GM12878 (cell line): ENCODE data around the gene HK1. TPM values are rescaled to one million over a fixed set of nuclear protein-coding genes. Genes with fewer than 3 reads are reported as not detected.

Source experiments
- ATAC-seq: fragments of 200-7000 bp; cut with Tn5 transposase; 3 replicates; pipeline ENCODE4 v1.9.1; 2020; ENCODE audit warnings: mild to moderate bottlenecking, moderate library complexity
- BruUV-seq: library from RNA; stranded (reverse); fragments of 400-500 nt; replicated peaks from 2 replicates; lab custom pipeline; 2021; lab: Mats Ljungman, UMichigan
- CTCF ChIA-PET: fragments of 300-600 bp; sonication (Branson Sonifier 250); formaldehyde crosslinking; extraction: SDS; loops from one replicate; lab custom pipeline; 2021; ENCODE audit warnings: inconsistent platforms; lab: Yijun Ruan, JAX
- POLR2A ChIA-PET: fragments of 350-600 bp; formaldehyde crosslinking; extraction: SDS; loops from one replicate; lab custom pipeline; 2021; ENCODE audit warnings: inconsistent platforms; lab: Charles Lee
- RAD21 ChIA-PET: fragments of 300-600 bp; sonication (Branson Sonifier 250); formaldehyde crosslinking; loops from one replicate; lab custom pipeline; 2023; ENCODE audit warnings: antibody characterized with exemption; ENCODE audit not compliant: unreplicated experiment; lab: Charles Lee
- SMC1A ChIA-PET: fragments of 300-600 bp; sonication (Branson Sonifier 250); formaldehyde crosslinking; loops from one replicate; lab custom pipeline; 2023; ENCODE audit not compliant: unreplicated experiment, uncharacterized antibody; lab: Charles Lee
- DNase-seq: peaks from one replicate; pipeline ENCODE4 v3.0.0-alpha.2; 2011; ENCODE audit warnings: low read depth, low spot score
- FAIRE-seq: peaks from 3 replicates; lab custom pipeline; 2011; peaks lifted over from hg19 to GRCh38; lab: Jason Lieb, UNC
- H2AFZ ChIP-seq: 2 replicates; pipeline ENCODE4 v1.6.0; 2011; ENCODE audit warnings: low read depth, low read length, control low read depth; ENCODE audit not compliant: control insufficient read depth
- H3K27ac ChIP-seq: 2 replicates; pipeline ENCODE4 v1.5.1; 2011; ENCODE audit warnings: control low read depth; ENCODE audit not compliant: control insufficient read depth, insufficient read depth
- H3K27me3 ChIP-seq, 2 experiments: replicated peaks in 1 of 2; 2 replicates each; pipeline versions ENCODE4 v1.6.0 to v1.6.1; 2011; ENCODE audit warnings: low read length in 1 of 2; ENCODE audit not compliant: control insufficient read depth in 2 of 2, insufficient read depth in 2 of 2
- H3K36me3 ChIP-seq, 2 experiments: 2 replicates each; pipeline ENCODE4 v1.5.1; 2011; ENCODE audit warnings: low read length in 1 of 2; ENCODE audit not compliant: control insufficient read depth in 2 of 2, insufficient read depth in 2 of 2
- H3K4me1 ChIP-seq: 2 replicates; pipeline ENCODE4 v1.6.1; 2011; ENCODE audit warnings: mild to moderate bottlenecking, low read length, moderate library complexity, mixed read lengths; ENCODE audit not compliant: control insufficient read depth, insufficient read depth
- H3K4me2 ChIP-seq: 2 replicates; pipeline ENCODE4 v1.6.0; 2011; ENCODE audit warnings: control low read depth; ENCODE audit not compliant: control insufficient read depth, insufficient read depth
- H3K4me3 ChIP-seq: fragments of 200-600 bp; sonication (generic); 2 replicates; pipeline ENCODE4 v1.5.1; 2016
- H3K79me2 ChIP-seq: 2 replicates; pipeline ENCODE4 v1.6.0; 2011; ENCODE audit warnings: low read length; ENCODE audit not compliant: control insufficient read depth, insufficient read depth
- H3K9ac ChIP-seq: 2 replicates; pipeline ENCODE4 v1.8.0; 2011; ENCODE audit warnings: low read length, control low read depth, mixed read lengths; ENCODE audit not compliant: control insufficient read depth, insufficient read depth
- H3K9me3 ChIP-seq: replicated peaks from 3 replicates; pipeline ENCODE4 v1.5.1; 2011; ENCODE audit warnings: mild to moderate bottlenecking, low read length; ENCODE audit not compliant: control insufficient read depth, insufficient read depth
- H4K20me1 ChIP-seq: 2 replicates; pipeline ENCODE4 v1.6.0; 2011; ENCODE audit not compliant: control insufficient read depth, insufficient read depth
- HDGF ChIP-seq: fragments of 450-650 bp; IDR thresholded peaks from 2 replicates; pipeline ENCODE4 v1.6.1; 2016; ENCODE audit warnings: antibody characterized with exemption
- MTA2 ChIP-seq: fragments of 450-650 bp; IDR thresholded peaks from 2 replicates; pipeline ENCODE4 v1.6.1; 2016; ENCODE audit warnings: low read depth, mild to moderate bottlenecking, moderate library complexity
- PML ChIP-seq: IDR thresholded peaks from 2 replicates; pipeline ENCODE4 v1.6.1; 2012; ENCODE audit warnings: low read length, inconsistent platforms
- SUZ12 ChIP-seq: fragments of 200-600 bp; sonication (generic); IDR thresholded peaks from one replicate; pipeline ENCODE4 v1.6.1; 2018; ENCODE audit warnings: antibody characterized with exemption, mild to moderate bottlenecking; ENCODE audit not compliant: unreplicated experiment
- ZBED1 ChIP-seq: IDR thresholded peaks from 2 replicates; pipeline ENCODE4 v1.6.1; 2016; ENCODE audit warnings: borderline replicate concordance
- ZSCAN29 ChIP-seq: fragments of 450-650 bp; IDR thresholded peaks from 2 replicates; pipeline ENCODE4 v1.6.1; 2017; ENCODE audit warnings: mild to moderate bottlenecking, moderate library complexity
- whole genome bisulfite sequencing: methylation state at CpG from one replicate; pipeline ENCODE4 v1.1.6; 2016; ENCODE audit warnings: low lambda C conversion rate; ENCODE audit not compliant: insufficient replicate concordance, insufficient coverage; ENCODE audit errors: missing lambda C conversion rate; 5-methylcytosine and 5-hydroxymethylcytosine counted together
- in situ Hi-C: fragments of 300-500 bp; cut with MboI; formaldehyde crosslinking; loops from 9 replicates; pipeline ENCODE4 v1.14.3; 2018; ENCODE audit warnings: mixed read lengths
- intact Hi-C: fragments of 100-400 bp; cut with micrococcal nuclease; formaldehyde crosslinking; loops from one replicate; pipeline ENCODE4 v1.14.2; 2022; ENCODE audit not compliant: unreplicated experiment
- polyA plus RNA-seq, 11 experiments: library from polyadenylated mRNA; depleted of rRNA in 4 of 11; unstranded in 6 of 11; stranded (reverse) in 5 of 11; fragments of >200 nt; fragmentation: Nextera tagmentation in 4 of 11; fragmentation: Illumina TruSeq in 1 of 11; extraction: Ambion mirVana in 4 of 11; extraction: Trizol in 1 of 11; gene quantifications; 1 replicate in 1 of 11; 2 replicates in 10 of 11; pipeline versions ENCODE4 v1.2.1 to v1.2.3, GENCODE V29; 2011 to 2016; ENCODE audit warnings: inconsistent platforms in 2 of 11, missing spikeins in 2 of 11, low read depth in 1 of 11
- total RNA-seq, 4 experiments: library from RNA; depleted of rRNA in 3 of 4; stranded (reverse); fragments of >200 nt in 3 of 4; fragmentation: Illumina TruSeq in 1 of 4; extraction: Trizol in 1 of 4; gene quantifications; 2 replicates each; pipeline versions ENCODE4 v1.2.1 to v1.2.3, GENCODE V29; 2013 to 2021
- TF ChIP-seq, protein P1 (sequence below): fragments of 450-650 bp; formaldehyde crosslinking; IDR thresholded peaks from 2 replicates; pipeline ENCODE4 v1.5.0; 2022; ENCODE audit warnings: mild to moderate bottlenecking, missing genetic modification characterization
- TF ChIP-seq, protein P2 (sequence below): fragments of 450-650 bp; IDR thresholded peaks from 2 replicates; pipeline ENCODE4 v1.6.1; 2016; ENCODE audit warnings: mild to moderate bottlenecking, moderate library complexity, borderline replicate concordance
- TF ChIP-seq, protein P3 (sequence below): IDR thresholded peaks from 2 replicates; pipeline ENCODE4 v1.6.1; 2011; ENCODE audit warnings: mild to moderate bottlenecking, low read depth, low read length, moderate library complexity; ENCODE audit not compliant: insufficient replicate concordance

HK1 gene
- total and polyA plus RNA-seq, 10 of the 15 experiments (the other 5 are each of a cell fraction or from before 2014, with no cell fraction given), result 3.4 to 77.3 (median 46.6) TPM

DNA sequence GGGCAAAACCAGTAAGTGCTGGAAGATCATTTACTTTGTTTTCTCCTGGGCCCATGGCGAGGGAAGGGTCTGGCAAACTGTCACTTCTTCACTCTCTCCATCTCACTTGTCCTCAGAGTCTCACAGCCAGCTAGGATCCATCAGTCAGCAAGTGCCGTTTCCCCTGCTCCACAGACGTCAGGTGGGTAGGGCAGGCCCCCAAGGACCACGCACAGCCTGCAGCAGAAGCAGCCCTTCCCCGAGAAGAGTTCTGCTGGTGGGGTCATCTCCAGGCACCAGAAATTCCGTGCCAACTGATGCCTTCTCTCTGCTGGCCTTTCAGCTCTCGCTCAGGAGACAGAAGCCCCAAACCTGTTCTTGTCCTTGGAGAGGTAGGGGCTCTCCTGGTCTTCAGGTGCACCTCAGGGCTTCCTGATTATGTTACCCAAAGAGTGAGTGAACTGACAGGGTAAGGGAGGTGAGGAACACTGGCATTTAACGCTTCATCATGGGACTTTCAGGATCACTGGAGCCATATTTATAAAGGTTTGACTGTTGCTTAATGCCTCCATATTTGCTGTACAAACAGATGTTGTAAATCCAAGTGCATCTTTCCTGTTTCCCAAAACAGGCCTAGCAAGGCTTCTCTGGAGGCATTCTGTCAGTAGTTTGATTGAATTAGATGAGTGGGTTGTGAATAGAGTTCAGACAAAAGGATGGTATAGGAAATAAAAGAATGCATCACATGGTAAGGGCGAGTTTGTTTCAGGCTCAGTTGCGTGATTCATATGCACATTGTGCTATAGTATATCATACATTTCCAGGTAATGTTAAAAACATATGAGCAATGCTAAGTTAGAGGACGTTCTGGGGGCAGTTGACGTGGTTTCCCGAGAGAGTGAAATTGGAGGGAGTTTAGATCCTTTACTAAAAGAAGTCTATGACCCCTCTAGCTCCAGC is 159.3 kb downstream of the HK1 start:
- no peaks in the 10 kb centered on the region; a peak in 2 of 4 replicates for H3K27me3 ChIP-seq
- ChIA-PET SMC1A (no interaction called here), RAD21 (no interaction called here), POLR2A (interaction anchor here (0.6 kb wide), 1 partner anchor 70 kb away, joined by 3 read pairs; no protein-coding TSS in a partner anchor), CTCF (interaction anchor here (1.0 kb wide), 1 partner anchor 13 kb away, joined by 3 read pairs; the partner anchor contains the start of gene TSPAN15)
- no peaks in the 10 kb centered on the region; the same call in 2 of the 3 replicates for H3K9me3 ChIP-seq
- no peak overlapping the region for H3K4me2 ChIP-seq
- no peak overlapping the region for H3K9ac ChIP-seq
- intact Hi-C loops (no loop called here), in situ Hi-C loops (no loop called here)
- TF ChIP-seq ZSCAN29 (no peak), MTA2 (no peak), ZBED1 (no peak), PML (no peak), SUZ12 (no peak), HDGF (no peak)
- TF ChIP-seq, protein P1, sequence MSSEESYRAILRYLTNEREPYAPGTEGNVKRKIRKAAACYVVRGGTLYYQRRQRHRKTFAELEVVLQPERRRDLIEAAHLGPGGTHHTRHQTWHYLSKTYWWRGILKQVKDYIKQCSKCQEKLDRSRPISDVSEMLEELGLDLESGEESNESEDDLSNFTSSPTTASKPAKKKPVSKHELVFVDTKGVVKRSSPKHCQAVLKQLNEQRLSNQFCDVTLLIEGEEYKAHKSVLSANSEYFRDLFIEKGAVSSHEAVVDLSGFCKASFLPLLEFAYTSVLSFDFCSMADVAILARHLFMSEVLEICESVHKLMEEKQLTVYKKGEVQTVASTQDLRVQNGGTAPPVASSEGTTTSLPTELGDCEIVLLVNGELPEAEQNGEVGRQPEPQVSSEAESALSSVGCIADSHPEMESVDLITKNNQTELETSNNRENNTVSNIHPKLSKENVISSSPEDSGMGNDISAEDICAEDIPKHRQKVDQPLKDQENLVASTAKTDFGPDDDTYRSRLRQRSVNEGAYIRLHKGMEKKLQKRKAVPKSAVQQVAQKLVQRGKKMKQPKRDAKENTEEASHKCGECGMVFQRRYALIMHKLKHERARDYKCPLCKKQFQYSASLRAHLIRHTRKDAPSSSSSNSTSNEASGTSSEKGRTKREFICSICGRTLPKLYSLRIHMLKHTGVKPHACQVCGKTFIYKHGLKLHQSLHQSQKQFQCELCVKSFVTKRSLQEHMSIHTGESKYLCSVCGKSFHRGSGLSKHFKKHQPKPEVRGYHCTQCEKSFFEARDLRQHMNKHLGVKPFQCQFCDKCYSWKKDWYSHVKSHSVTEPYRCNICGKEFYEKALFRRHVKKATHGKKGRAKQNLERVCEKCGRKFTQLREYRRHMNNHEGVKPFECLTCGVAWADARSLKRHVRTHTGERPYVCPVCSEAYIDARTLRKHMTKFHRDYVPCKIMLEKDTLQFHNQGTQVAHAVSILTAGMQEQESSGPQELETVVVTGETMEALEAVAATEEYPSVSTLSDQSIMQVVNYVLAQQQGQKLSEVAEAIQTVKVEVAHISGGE, result no peak
- TF ChIP-seq, protein P2, sequence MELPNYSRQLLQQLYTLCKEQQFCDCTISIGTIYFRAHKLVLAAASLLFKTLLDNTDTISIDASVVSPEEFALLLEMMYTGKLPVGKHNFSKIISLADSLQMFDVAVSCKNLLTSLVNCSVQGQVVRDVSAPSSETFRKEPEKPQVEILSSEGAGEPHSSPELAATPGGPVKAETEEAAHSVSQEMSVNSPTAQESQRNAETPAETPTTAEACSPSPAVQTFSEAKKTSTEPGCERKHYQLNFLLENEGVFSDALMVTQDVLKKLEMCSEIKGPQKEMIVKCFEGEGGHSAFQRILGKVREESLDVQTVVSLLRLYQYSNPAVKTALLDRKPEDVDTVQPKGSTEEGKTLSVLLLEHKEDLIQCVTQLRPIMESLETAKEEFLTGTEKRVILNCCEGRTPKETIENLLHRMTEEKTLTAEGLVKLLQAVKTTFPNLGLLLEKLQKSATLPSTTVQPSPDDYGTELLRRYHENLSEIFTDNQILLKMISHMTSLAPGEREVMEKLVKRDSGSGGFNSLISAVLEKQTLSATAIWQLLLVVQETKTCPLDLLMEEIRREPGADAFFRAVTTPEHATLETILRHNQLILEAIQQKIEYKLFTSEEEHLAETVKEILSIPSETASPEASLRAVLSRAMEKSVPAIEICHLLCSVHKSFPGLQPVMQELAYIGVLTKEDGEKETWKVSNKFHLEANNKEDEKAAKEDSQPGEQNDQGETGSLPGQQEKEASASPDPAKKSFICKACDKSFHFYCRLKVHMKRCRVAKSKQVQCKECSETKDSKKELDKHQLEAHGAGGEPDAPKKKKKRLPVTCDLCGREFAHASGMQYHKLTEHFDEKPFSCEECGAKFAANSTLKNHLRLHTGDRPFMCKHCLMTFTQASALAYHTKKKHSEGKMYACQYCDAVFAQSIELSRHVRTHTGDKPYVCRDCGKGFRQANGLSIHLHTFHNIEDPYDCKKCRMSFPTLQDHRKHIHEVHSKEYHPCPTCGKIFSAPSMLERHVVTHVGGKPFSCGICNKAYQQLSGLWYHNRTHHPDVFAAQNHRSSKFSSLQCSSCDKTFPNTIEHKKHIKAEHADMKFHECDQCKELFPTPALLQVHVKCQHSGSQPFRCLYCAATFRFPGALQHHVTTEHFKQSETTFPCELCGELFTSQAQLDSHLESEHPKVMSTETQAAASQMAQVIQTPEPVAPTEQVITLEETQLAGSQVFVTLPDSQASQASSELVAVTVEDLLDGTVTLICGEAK, result no peak
- TF ChIP-seq, protein P3, sequence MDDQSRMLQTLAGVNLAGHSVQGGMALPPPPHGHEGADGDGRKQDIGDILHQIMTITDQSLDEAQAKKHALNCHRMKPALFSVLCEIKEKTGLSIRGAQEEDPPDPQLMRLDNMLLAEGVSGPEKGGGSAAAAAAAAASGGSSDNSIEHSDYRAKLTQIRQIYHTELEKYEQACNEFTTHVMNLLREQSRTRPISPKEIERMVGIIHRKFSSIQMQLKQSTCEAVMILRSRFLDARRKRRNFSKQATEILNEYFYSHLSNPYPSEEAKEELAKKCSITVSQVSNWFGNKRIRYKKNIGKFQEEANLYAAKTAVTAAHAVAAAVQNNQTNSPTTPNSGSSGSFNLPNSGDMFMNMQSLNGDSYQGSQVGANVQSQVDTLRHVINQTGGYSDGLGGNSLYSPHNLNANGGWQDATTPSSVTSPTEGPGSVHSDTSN, result no peak
- BruUV-seq, result no TSS peak
- H3K4me3 ChIP-seq, result no peak overlapping the region
- no peaks in the 10 kb centered on the region for H3K79me2 ChIP-seq
- no peak overlapping the region for H2AFZ ChIP-seq
- no peaks in the 10 kb centered on the region for H3K4me1 ChIP-seq
- H3K36me3 ChIP-seq, result no peaks in the 10 kb centered on the region
- 4% methylated on average over 13 of the region's 13 CpGs for WGBS
- ATAC-seq (no peak), FAIRE-seq (no peak), DNase-seq (no peak)
- H4K20me1 ChIP-seq, result no peaks in the 10 kb centered on the region
- no peak overlapping the region for H3K27ac ChIP-seq
